Natural killer cell treated with Interleukin-12 subunit alpha and Interleukin-12 subunit beta and Interleukin-15 and Interleukin-18, amount 100 ng/mL, for 72 hours (primary cell): Measurements from ENCODE around the gene SLC4A8. TPM values are rescaled to one million over a fixed set of nuclear protein-coding genes. Genes with fewer than 3 reads are reported as not detected.

Source experiments
- ATAC-seq, 2 donors: fragments of 150-1000 bp; cut with Tn5 transposase in 1 of 2; sonication (Bioruptor Pico), chemical (Tn5 transposase) in 1 of 2; 2 replicates each; pipeline ENCODE4 v1.10.0; 2021
- DNase-seq: peaks from one replicate; pipeline ENCODE4 v3.0.0; 2022; ENCODE audit warnings: low spot score
- H3K27ac Mint-ChIP-seq, 2 donors: 1 replicate in 1 of 2; 2 replicates in 1 of 2; pipeline ENCODE4 v1.8.0; 2022; ENCODE audit warnings: mixed read lengths in 2 of 2, mild to moderate bottlenecking in 1 of 2, moderate library complexity in 1 of 2
- H3K27me3 Mint-ChIP-seq, 2 donors: 1 replicate in 1 of 2; 2 replicates in 1 of 2; pipeline ENCODE4 v1.8.0; 2022; ENCODE audit warnings: mixed read lengths in 2 of 2
- H3K36me3 Mint-ChIP-seq: one replicate; pipeline ENCODE4 v1.8.0; 2022; ENCODE audit warnings: mixed read lengths
- H3K4me1 Mint-ChIP-seq, 2 donors: 1 replicate in 1 of 2; 2 replicates in 1 of 2; pipeline ENCODE4 v1.8.0; 2022; ENCODE audit warnings: low read depth in 2 of 2, mixed read lengths in 2 of 2, mild to moderate bottlenecking in 1 of 2
- H3K4me3 Mint-ChIP-seq: one replicate; pipeline ENCODE4 v1.8.0; 2022; ENCODE audit warnings: mixed read lengths
- H3K9me3 Mint-ChIP-seq: 2 replicates; pipeline ENCODE4 v1.8.0; 2022; ENCODE audit warnings: mixed read lengths
- total RNA-seq, 2 donors: library from RNA; stranded (reverse); gene quantifications; one replicate each; pipeline ENCODE4 v1.2.3, GENCODE V29; 2022

The SLC4A8 gene
- total RNA-seq, 2 donors from 2014 or later, result 4.3 to 6.3 TPM

DNA sequence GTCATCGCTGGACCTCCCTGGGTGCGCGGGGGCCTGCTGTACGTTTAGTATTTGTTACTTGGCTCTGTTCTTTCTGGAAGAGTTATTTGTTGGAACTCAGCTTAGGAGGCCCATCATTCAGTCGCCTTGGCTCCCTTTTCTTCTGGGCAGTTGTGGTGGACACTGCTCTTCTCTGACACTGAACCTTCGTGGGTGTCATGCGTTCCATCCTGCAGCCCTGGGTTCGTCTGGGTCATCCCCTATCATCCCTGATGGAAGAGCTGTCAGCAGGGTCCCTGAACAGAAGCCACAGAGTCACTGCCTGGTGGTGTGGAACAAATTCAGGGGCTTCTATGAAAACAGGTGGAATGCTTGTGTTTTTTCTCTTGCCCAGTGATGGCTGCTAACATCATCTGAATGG is 113.5 kb downstream of the SLC4A8 start:
- no peaks in the 10 kb centered on the region for H3K9me3 Mint-ChIP-seq
- no peak for ATAC-seq
- no peak overlapping the region for H3K4me3 Mint-ChIP-seq
- H3K27ac Mint-ChIP-seq, result no peak overlapping the region
- no peaks in the 10 kb centered on the region for H3K36me3 Mint-ChIP-seq
- H3K27me3 Mint-ChIP-seq, result peaks cover 12 to 22% of the 10 kb centered on the region in 2 donors
- no peaks in the 10 kb centered on the region for H3K4me1 Mint-ChIP-seq
- DNase-seq, result no peak

DNA sequence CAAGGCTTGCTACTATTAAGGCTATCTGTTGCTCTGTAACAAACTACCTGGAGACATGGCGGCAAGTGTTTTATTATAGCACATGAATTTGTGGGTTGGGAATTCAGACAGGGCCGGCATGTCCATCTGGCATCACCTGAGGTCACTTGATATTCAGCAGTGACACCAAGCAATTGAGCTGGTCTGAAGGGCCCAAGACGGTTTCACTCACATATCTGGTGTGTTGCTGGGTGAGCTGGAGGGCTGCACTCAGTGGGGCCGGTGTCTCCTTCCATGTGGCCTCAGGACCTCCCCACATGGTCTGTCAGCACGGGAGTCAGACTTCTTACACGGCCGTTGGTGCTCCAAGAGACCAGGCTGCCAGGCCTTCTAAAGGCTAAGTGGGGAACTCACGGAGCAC is 114.0 kb downstream of the SLC4A8 start:
- ATAC-seq (no peak), DNase-seq (no peak)
- H3K4me1 Mint-ChIP-seq, result no peaks in the 10 kb centered on the region
- no peak overlapping the region for H3K27ac Mint-ChIP-seq
- peaks cover 12 to 20% of the 10 kb centered on the region in 2 donors for H3K27me3 Mint-ChIP-seq
- H3K9me3 Mint-ChIP-seq, result no peaks in the 10 kb centered on the region
- no peak overlapping the region for H3K4me3 Mint-ChIP-seq
- no peaks in the 10 kb centered on the region for H3K36me3 Mint-ChIP-seq

DNA sequence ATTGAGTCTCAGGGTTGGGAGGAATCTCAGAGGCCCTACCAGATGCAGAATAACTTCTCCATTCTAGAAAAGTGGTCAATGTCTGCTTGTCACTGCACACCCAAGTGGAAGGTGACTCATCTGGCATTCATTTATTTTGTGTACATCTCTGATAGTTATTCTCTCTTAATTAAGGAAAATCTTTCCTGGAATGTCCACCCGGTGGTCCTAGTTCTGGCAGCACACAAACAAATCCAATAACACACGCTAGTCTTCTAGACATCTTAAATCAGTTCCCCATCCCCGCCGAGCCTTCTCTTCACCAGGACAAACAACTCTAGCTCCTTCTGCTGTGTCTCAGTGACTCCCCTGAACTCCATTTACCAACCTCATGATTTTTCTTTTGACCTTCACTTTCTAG is 116.4 kb downstream of the SLC4A8 start:
- Mint-ChIP-seq H3K4me3 (no peak overlapping the region), H3K9me3 (no peaks in the 10 kb centered on the region), H3K36me3 (no peaks in the 10 kb centered on the region), H3K27ac (no peak overlapping the region), H3K27me3 (peaks cover 10 to 16% of the 10 kb centered on the region in 2 donors), H3K4me1 (no peaks in the 10 kb centered on the region)
- DNase-seq (no peak), ATAC-seq (no peak)

DNA sequence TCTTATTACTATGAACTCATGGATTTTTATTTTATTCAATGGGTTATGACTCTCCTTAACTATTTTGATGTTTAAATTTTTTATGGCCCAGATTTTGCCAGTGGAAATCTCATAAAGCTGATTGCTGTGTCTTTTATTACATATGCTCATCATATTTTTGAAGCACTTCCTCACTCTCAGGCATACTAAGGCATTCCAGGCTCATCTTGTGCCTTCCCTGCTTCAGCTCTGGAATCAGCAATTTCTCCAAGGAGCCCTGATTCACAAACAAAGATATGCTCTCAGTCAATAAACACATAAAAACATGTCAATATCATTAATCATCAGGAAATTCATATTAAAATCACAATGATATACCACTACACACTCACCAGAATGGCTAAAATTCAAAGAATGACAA is 121.5 kb downstream of the SLC4A8 start:
- H3K27ac Mint-ChIP-seq, result no peak overlapping the region
- ATAC-seq (no peak), DNase-seq (no peak)
- peaks cover 25 to 37% of the 10 kb centered on the region in 2 donors for H3K27me3 Mint-ChIP-seq
- no peak overlapping the region for H3K4me3 Mint-ChIP-seq
- H3K4me1 Mint-ChIP-seq, result no peaks in the 10 kb centered on the region
- no peaks in the 10 kb centered on the region for H3K36me3 Mint-ChIP-seq
- no peaks in the 10 kb centered on the region for H3K9me3 Mint-ChIP-seq

DNA sequence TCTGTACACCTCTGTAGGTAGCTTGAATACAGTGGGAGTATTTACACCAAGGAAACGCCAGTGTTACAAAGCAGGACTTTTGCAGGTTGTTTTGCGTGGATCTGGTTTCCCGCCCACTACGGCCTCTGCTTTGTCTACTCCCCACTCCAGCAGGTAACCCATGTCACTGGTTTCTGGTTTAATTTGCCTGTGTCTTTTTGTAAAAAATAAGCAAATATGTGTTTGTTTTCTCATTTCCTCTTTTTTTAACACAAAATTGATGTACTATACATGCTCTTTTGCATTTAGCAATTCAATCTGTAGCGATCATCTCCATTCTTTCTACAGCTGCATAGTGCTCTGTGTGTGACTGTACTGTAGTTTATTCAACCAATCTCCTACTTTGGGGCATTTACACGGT is 123.0 kb downstream of the SLC4A8 start:
- peaks cover 27 to 46% of the 10 kb centered on the region in 2 donors for H3K27me3 Mint-ChIP-seq
- no peaks in the 10 kb centered on the region for H3K9me3 Mint-ChIP-seq
- H3K36me3 Mint-ChIP-seq, result no peaks in the 10 kb centered on the region
- no peak overlapping the region for H3K27ac Mint-ChIP-seq
- DNase-seq, result no peak
- H3K4me1 Mint-ChIP-seq, result no peaks in the 10 kb centered on the region
- no peak for ATAC-seq
- no peak overlapping the region for H3K4me3 Mint-ChIP-seq

DNA sequence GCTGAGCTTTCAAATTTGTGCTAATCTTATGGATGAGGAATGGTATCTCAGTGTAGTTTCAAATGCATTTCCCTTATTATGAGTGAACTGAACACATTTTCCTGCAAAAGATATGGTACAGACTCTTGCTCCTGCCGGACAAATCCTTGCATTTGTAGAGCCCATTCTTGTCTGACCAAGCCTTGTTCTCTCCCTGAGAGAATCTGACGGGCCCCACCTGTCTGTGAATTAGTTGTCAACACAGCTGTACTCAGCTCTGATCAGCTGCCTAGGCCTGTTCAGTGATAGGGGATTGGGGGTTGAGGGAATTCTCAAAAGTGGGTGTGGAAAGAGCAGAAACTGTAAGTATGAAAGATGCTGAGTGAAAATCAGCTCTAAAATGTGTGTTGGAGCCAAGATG is 123.6 kb downstream of the SLC4A8 start:
- Mint-ChIP-seq H3K27ac (no peak overlapping the region), H3K27me3 (peaks cover 30 to 49% of the 10 kb centered on the region in 2 donors), H3K4me3 (no peak overlapping the region), H3K36me3 (no peaks in the 10 kb centered on the region), H3K9me3 (no peaks in the 10 kb centered on the region), H3K4me1 (no peaks in the 10 kb centered on the region)
- DNase-seq (no peak), ATAC-seq (no peak)

DNA sequence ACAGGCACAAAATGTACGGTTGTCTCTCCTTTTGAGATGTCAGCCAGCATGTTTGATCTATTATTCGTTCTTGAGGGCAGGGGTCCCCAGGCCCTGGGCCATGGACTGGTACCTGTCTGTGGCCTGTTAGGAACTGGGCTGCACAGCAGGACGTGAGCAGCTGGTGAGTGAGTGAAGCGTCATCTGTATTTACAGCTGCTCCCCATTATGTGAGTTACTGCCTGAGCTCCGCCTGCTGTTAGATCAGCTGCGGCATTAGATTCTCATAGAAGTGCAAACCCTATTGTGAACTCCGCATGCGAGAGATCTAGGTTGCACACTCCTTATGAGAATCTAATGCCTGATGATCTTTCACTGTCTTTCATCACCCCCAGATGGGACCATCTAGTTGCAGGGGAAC is 125.0 kb downstream of the SLC4A8 start:
- Mint-ChIP-seq H3K36me3 (no peaks in the 10 kb centered on the region), H3K4me3 (no peak overlapping the region), H3K27ac (no peak overlapping the region), H3K4me1 (no peaks in the 10 kb centered on the region), H3K9me3 (no peaks in the 10 kb centered on the region), H3K27me3 (peaks cover 37 to 55% of the 10 kb centered on the region in 2 donors)
- DNase-seq (no peak), ATAC-seq (no peak)

Other genes starting within 250 kb of the SLC4A8 start
- gene POU6F1, start 206.8 kb upstream of the SLC4A8 start, total RNA-seq, result 1 to 10 TPM; 3.6 to 5.3 TPM
- 100 to 1,000 TPM in 1 of 2 donors, 10 to 100 TPM in 1; 78.3 to 141 TPM for gene DAZAP2, start 186.0 kb upstream of the SLC4A8 start, total RNA-seq
- 10 to 100 TPM in 1 of 2 donors, 1 to 10 TPM in 1; 3.8 to 11.5 TPM for gene SMAGP, start 154.4 kb upstream of the SLC4A8 start, total RNA-seq
- gene BIN2, start 100.7 kb upstream of the SLC4A8 start, total RNA-seq, result 100 to 1,000 TPM in 1 of 2 donors, 10 to 100 TPM in 1; 93.6 to 115 TPM
- under 1 TPM in 1 of 2 donors, not detected in 1; 0.31 TPM for gene CELA1, start 78.2 kb upstream of the SLC4A8 start, total RNA-seq
- gene GALNT6, start 33.4 kb upstream of the SLC4A8 start, total RNA-seq, result 10 to 100 TPM; 13.2 to 23.5 TPM
- gene SCN8A, start 166.4 kb downstream of the SLC4A8 start, total RNA-seq, result 1 to 10 TPM in 1 of 2 donors, under 1 TPM in 1; 0.50 to 1.5 TPM